GM23338 (cell line): Measurements from ENCODE around the gene INCA1. TPM values are rescaled to one million over a fixed set of nuclear protein-coding genes. Genes with fewer than 3 reads are reported as not detected.

Source experiments
- ATAC-seq: fragments of 200-7000 bp; cut with Tn5 transposase; 3 replicates; pipeline ENCODE4 v1.9.1; 2020
- DNase-seq: peaks from one replicate; pipeline ENCODE4 v3.0.0-alpha.2; 2015; ENCODE audit warnings: low spot score
- H2AFZ ChIP-seq: fragments of 200-600 bp; sonication (generic); 2 replicates; pipeline ENCODE4 v1.8.0; 2016; ENCODE audit warnings: antibody characterized with exemption, mild to moderate bottlenecking, moderate library complexity
- H3F3A ChIP-seq: fragments of 200-600 bp; sonication (generic); replicated peaks from 2 replicates; pipeline ENCODE4 v1.8.0; 2017; ENCODE audit warnings: antibody characterized with exemption, mixed run types, low read depth
- H3K27ac ChIP-seq: fragments of 200-600 bp; sonication (generic); 2 replicates; pipeline ENCODE4 v1.6.1; 2016; ENCODE audit warnings: low read depth
- H3K27me3 ChIP-seq: fragments of 200-600 bp; sonication (generic); 2 replicates; pipeline ENCODE4 v1.8.0; 2016; ENCODE audit warnings: mild to moderate bottlenecking, mixed run types, moderate library complexity; ENCODE audit not compliant: insufficient read depth
- H3K36me3 ChIP-seq: fragments of 200-600 bp; sonication (generic); 2 replicates; pipeline ENCODE4 v1.8.0; 2016; ENCODE audit warnings: mild to moderate bottlenecking; ENCODE audit not compliant: insufficient read depth
- H3K4me1 ChIP-seq: fragments of 200-600 bp; sonication (generic); 2 replicates; pipeline ENCODE4 v1.8.0; 2016; ENCODE audit warnings: mild to moderate bottlenecking, moderate library complexity; ENCODE audit not compliant: insufficient read depth
- H3K4me2 ChIP-seq: fragments of 200-600 bp; sonication (generic); 2 replicates; pipeline ENCODE4 v1.7.1; 2017; ENCODE audit warnings: mixed run types
- H3K4me3 ChIP-seq: fragments of 200-600 bp; sonication (generic); 2 replicates; pipeline ENCODE4 v1.6.1; 2016; ENCODE audit warnings: mixed run types
- H3K79me2 ChIP-seq: fragments of 200-600 bp; sonication (generic); replicated peaks from 2 replicates; pipeline ENCODE4 v1.8.0; 2017; ENCODE audit warnings: mild to moderate bottlenecking; ENCODE audit not compliant: insufficient read depth
- H3K9me2 ChIP-seq: fragments of 200-600 bp; sonication (generic); 2 replicates; pipeline ENCODE4 v1.8.0; 2017; ENCODE audit not compliant: insufficient read depth
- H4K20me1 ChIP-seq: fragments of 200-600 bp; sonication (generic); replicated peaks from 2 replicates; pipeline ENCODE4 v1.8.0; 2017; ENCODE audit warnings: mild to moderate bottlenecking; ENCODE audit not compliant: insufficient read depth
- H3K27ac Mint-ChIP-seq: 2 replicates; pipeline ENCODE4 v1.8.0; 2020; ENCODE audit warnings: inconsistent platforms, mild to moderate bottlenecking, moderate library complexity, mixed read lengths
- H3K27me3 Mint-ChIP-seq: 3 replicates; pipeline ENCODE4 v1.8.0; 2022; ENCODE audit warnings: low read depth, mild to moderate bottlenecking, moderate library complexity, mixed read lengths, inconsistent platforms; ENCODE audit not compliant: insufficient read depth, poor library complexity
- H3K36me3 Mint-ChIP-seq: 3 replicates; pipeline ENCODE4 v1.8.0; 2021; ENCODE audit warnings: low read depth, mild to moderate bottlenecking, inconsistent platforms, moderate library complexity, mixed read lengths
- H3K4me1 Mint-ChIP-seq: 3 replicates; pipeline ENCODE4 v1.8.0; 2020; ENCODE audit warnings: mild to moderate bottlenecking, inconsistent platforms, mixed read lengths
- H3K4me3 Mint-ChIP-seq: 3 replicates; pipeline ENCODE4 v1.8.0; 2021; ENCODE audit warnings: moderate library complexity, mild to moderate bottlenecking, inconsistent platforms, mixed read lengths
- H3K9me3 Mint-ChIP-seq: 3 replicates; pipeline ENCODE4 v1.8.0; 2020; ENCODE audit warnings: moderate library complexity, mild to moderate bottlenecking, inconsistent platforms, mixed read lengths
- CREB1 ChIP-seq: fragments of 250-450 bp; sonication (Bioruptor Pico); IDR thresholded peaks from 2 replicates; pipeline ENCODE4 v1.5.0; 2020; ENCODE audit warnings: low read depth, mild to moderate bottlenecking, moderate library complexity
- CTCF ChIP-seq, 2 experiments: fragments of 200-600 bp in 1 of 2; sonication (generic) in 1 of 2; conservative IDR thresholded peaks; 2 replicates each; pipeline versions ENCODE4 v1.5.1 to v1.6.1; 2016 to 2017; ENCODE audit warnings: antibody characterized with exemption in 2 of 2, low read depth in 2 of 2, mild to moderate bottlenecking in 2 of 2, moderate library complexity in 1 of 2
- ETS1 ChIP-seq: IDR thresholded peaks from 2 replicates; pipeline ENCODE4 v1.6.1; 2016; ENCODE audit warnings: antibody characterized with exemption
- EZH2 ChIP-seq: fragments of 200-600 bp; sonication (generic); IDR thresholded peaks from one replicate; pipeline ENCODE4 v1.8.0; 2017; ENCODE audit warnings: antibody characterized with exemption, mild to moderate bottlenecking, low read depth; ENCODE audit not compliant: unreplicated experiment
- EZH2phosphoT487 ChIP-seq: fragments of 200-600 bp; sonication (generic); IDR thresholded peaks from one replicate; pipeline ENCODE4 v1.8.1; 2018; ENCODE audit warnings: antibody characterized with exemption; ENCODE audit not compliant: unreplicated experiment
- JUNB ChIP-seq: IDR thresholded peaks from one replicate; pipeline ENCODE4 v1.6.1; 2016; ENCODE audit warnings: antibody characterized with exemption; ENCODE audit not compliant: unreplicated experiment
- NANOG ChIP-seq: IDR thresholded peaks from 2 replicates; pipeline ENCODE4 v1.6.1; 2016; ENCODE audit warnings: antibody characterized with exemption, borderline replicate concordance
- POLR2AphosphoS5 ChIP-seq: IDR thresholded peaks from 2 replicates; pipeline ENCODE4 v1.6.1; 2016; ENCODE audit warnings: antibody characterized with exemption, low read depth
- REST ChIP-seq: IDR thresholded peaks from one replicate; pipeline ENCODE4 v1.6.1; 2018; ENCODE audit warnings: antibody characterized with exemption; ENCODE audit not compliant: unreplicated experiment
- STAT1 ChIP-seq: IDR thresholded peaks from one replicate; pipeline ENCODE4 v1.6.1; 2016; ENCODE audit warnings: antibody characterized with exemption; ENCODE audit not compliant: unreplicated experiment
- ZNF114 ChIP-seq: fragments of 250-450 bp; sonication (Bioruptor Pico); IDR thresholded peaks from 2 replicates; pipeline ENCODE4 v1.5.0; 2020; ENCODE audit warnings: mild to moderate bottlenecking, moderate library complexity
- ZNF331 ChIP-seq: fragments of 250-450 bp; sonication (Bioruptor Pico); IDR thresholded peaks from 2 replicates; pipeline ENCODE4 v1.5.0; 2020; ENCODE audit warnings: low read depth, mild to moderate bottlenecking, moderate library complexity
- ZNF462 ChIP-seq: fragments of 250-450 bp; sonication (Bioruptor Pico); IDR thresholded peaks from 2 replicates; pipeline ENCODE4 v1.5.0; 2020; ENCODE audit warnings: mild to moderate bottlenecking, moderate library complexity
- polyA plus RNA-seq: library from polyadenylated mRNA; unstranded; fragments of >200 nt; fragmentation: Nextera tagmentation; extraction: Ambion mirVana; gene quantifications from 2 replicates; pipeline ENCODE4 v1.2.1, GENCODE V29; 2016
- total RNA-seq: library from RNA; depleted of rRNA; stranded (reverse); fragments of >200 nt; shearing (Covaris generic); gene quantifications from 2 replicates; pipeline ENCODE4 v1.2.3, GENCODE V29; 2014

Gene INCA1
- total and polyA plus RNA-seq, 2 experiments from 2014 or later: 1.3 TPM; not detected in 1

GRCh38 chr17:4987767-4988567, 9.4 kb downstream of the INCA1 start:
- no peak overlapping the region for H3K27ac Mint-ChIP-seq
- Histone ChIP-seq H3K27ac (0 out of 2 replicates have a peak overlapping the region, but pooled peaks have one; percentile 19), H2AFZ (peak overlapping the region; percentile 97), H3K4me2 (peak overlapping the region; percentile 97), H4K20me1 (no peaks in the 10 kb centered on the region), H3K4me3 (peak overlapping the region; percentile 87), H3K79me2 (no peaks in the 10 kb centered on the region), H3K27me3 (0 out of 2 replicates have a peak, but pooled peaks cover 8% of the 10 kb centered on the region), H3K4me1 (peaks cover 15% of the 10 kb centered on the region), H3K9me2 (no peaks in the 10 kb centered on the region), H3K36me3 (no peaks in the 10 kb centered on the region), H3F3A (peaks cover 11% of the 10 kb centered on the region; the same call in 1 of the 2 replicates)
- DNase-seq (no peak), ATAC-seq (no peak)
- H3K9me3 Mint-ChIP-seq: no peaks in the 10 kb centered on the region; the same call in 2 of the 3 replicates
- no peaks in the 10 kb centered on the region for H3K36me3 Mint-ChIP-seq
- TF ChIP-seq NANOG (no peak), EZH2 (no peak), CREB1 (no peak), ZNF331 (no peak), ZNF462 (no peak), ZNF114 (CRISPR knock-in tag) (no peak), ETS1 (no peak), JUNB (no peak), REST (no peak), EZH2phosphoT487 (no peak), CTCF (conservative IDR thresholded peaks at IDR 0.05; ENCODE audit: low read depth in 2 of 2) (no peak), STAT1 (no peak), POLR2AphosphoS5 (no peak)
- H3K4me1 Mint-ChIP-seq: peaks cover 26% of the 10 kb centered on the region
- H3K27me3 Mint-ChIP-seq: peaks cover 32% of the 10 kb centered on the region
- peak overlapping the region; percentile 84 for H3K4me3 Mint-ChIP-seq
